GM20431 (cell line): ENCODE results near the gene GAPDH.
"Not testable (repeated sequence)": the region's sequence is repeated elsewhere in the genome, so short reads cannot be mapped to it uniquely, and the experiment has no call there.

Experiments used
- in situ Hi-C: fragments of 300-500 bp; cut with MseI, MboI; formaldehyde crosslinking; loops from one replicate; pipeline ENCODE4 v1.15.0; 2020; ENCODE audit warnings: low sequenced_read_pairs; ENCODE audit not compliant: unreplicated experiment

GAPDH gene

GRCh38 chr12:6558014-6558760 lies 23.9 kb downstream of the GAPDH start:
- in situ Hi-C loops: not testable (repeated sequence)

GRCh38 chr12:6559500-6559899 lies 25.2 kb downstream of the GAPDH start:
- in situ Hi-C loops: no loop called here

- in situ Hi-C loops: no loop called here
These were observed 26.3 kb downstream of the GAPDH start for GRCh38 chr12:6560501-6561205.

- in situ Hi-C loops: no loop called here
These were observed 28.6 kb downstream of the GAPDH start for GRCh38 chr12:6562881-6563280.

- in situ Hi-C loops: no loop called here
These were observed 29.2 kb downstream of the GAPDH start for GRCh38 chr12:6563448-6564050.

- in situ Hi-C loops: no loop called here
These were observed 32.9 kb downstream of the GAPDH start for GRCh38 chr12:6567112-6567670.

- in situ Hi-C loops: no loop called here
These were observed 35.0 kb downstream of the GAPDH start for GRCh38 chr12:6569312-6569711.

- in situ Hi-C loops: no loop called here
These were observed 35.5 kb downstream of the GAPDH start for GRCh38 chr12:6569786-6570185.

GRCh38 chr12:6570264-6570887 lies 36.1 kb downstream of the GAPDH start:
- in situ Hi-C loops: no loop called here

GRCh38 chr12:6573001-6573400 lies 38.7 kb downstream of the GAPDH start:
- in situ Hi-C loops: no loop called here

- in situ Hi-C loops: no loop called here
These were observed 40.4 kb downstream of the GAPDH start for GRCh38 chr12:6574576-6575295.

GRCh38 chr12:6575648-6576047 lies 41.3 kb downstream of the GAPDH start:
- in situ Hi-C loops: no loop called here

GRCh38 chr12:6582196-6582595 lies 47.9 kb downstream of the GAPDH start:
- in situ Hi-C loops: no loop called here

- in situ Hi-C loops: no loop called here
These were observed 48.6 kb downstream of the GAPDH start for GRCh38 chr12:6582959-6583358.

GRCh38 chr12:6584293-6584692 lies 50.0 kb downstream of the GAPDH start:
- in situ Hi-C loops: no loop called here

- in situ Hi-C loops: not testable (repeated sequence)
These were observed 52.3 kb downstream of the GAPDH start for GRCh38 chr12:6586569-6586968.
